ENCODE measurements around the gene MRPS12.

The MRPS12 gene

GRCh38 chr19:38978326-38978689 lies 47.6 kb downstream of the MRPS12 start:
- no peak for DNase-seq

- DNase-seq = no peak
Measured at GRCh38 chr19:38979812-38980211, 49.1 kb downstream of the MRPS12 start.

GRCh38 chr19:38980583-38981374 lies 50.0 kb downstream of the MRPS12 start:
- DNase-seq = no peak
